Activated CD8-positive, alpha-beta T cell treated with anti-CD3 and anti-CD28 coated beads for 36 hours (primary cell): ENCODE measurements around the gene HIC2. TPM values are rescaled to one million over a fixed set of nuclear protein-coding genes. Genes with fewer than 3 reads are reported as not detected.
"Not testable (repeated sequence)": the region's sequence is repeated elsewhere in the genome, so short reads cannot be mapped to it uniquely, and the experiment has no call there.

Experiments used
- ATAC-seq: fragments of 200-7000 bp; cut with Tn5 transposase; one replicate; pipeline ENCODE4 v1.10.0; 2021; ENCODE audit warnings: mild to moderate bottlenecking, moderate library complexity
- CTCF ChIA-PET: fragments of 350-600 bp; sonication (Branson Sonifier 250); formaldehyde crosslinking; loops from one replicate; lab custom pipeline; 2021; ENCODE audit warnings: antibody characterized with exemption; lab: Charles Lee
- POLR2A ChIA-PET: fragments of 350-600 bp; sonication (Branson Sonifier 250); formaldehyde crosslinking; loops from one replicate; lab custom pipeline; 2021; ENCODE audit warnings: antibody characterized with exemption; lab: Charles Lee
- DNase-seq: peaks from one replicate; pipeline ENCODE4 v3.0.0-alpha.2; 2020
- H3K27ac Mint-ChIP-seq: one replicate; pipeline ENCODE4 v1.8.0; 2021; ENCODE audit warnings: mild to moderate bottlenecking, mixed read lengths
- H3K27me3 Mint-ChIP-seq: one replicate; pipeline ENCODE4 v1.8.0; 2021; ENCODE audit warnings: mixed read lengths
- H3K36me3 Mint-ChIP-seq: one replicate; pipeline ENCODE4 v1.8.0; 2021; ENCODE audit warnings: low read depth, mixed read lengths
- H3K4me1 Mint-ChIP-seq: one replicate; pipeline ENCODE4 v1.8.0; 2021; ENCODE audit warnings: low read depth, mixed read lengths
- H3K4me3 Mint-ChIP-seq: one replicate; pipeline ENCODE4 v1.8.0; 2021; ENCODE audit warnings: mild to moderate bottlenecking, moderate library complexity, mixed read lengths
- H3K9me3 Mint-ChIP-seq: one replicate; pipeline ENCODE4 v1.8.0; 2021; ENCODE audit warnings: mixed read lengths
- intact Hi-C: fragments of 100-400 bp; cut with micrococcal nuclease; formaldehyde crosslinking; loops from one replicate; pipeline ENCODE4 v1.10.0; 2022
- total RNA-seq, 2 experiments: library from RNA; stranded (reverse); gene quantifications; one replicate each; pipeline ENCODE4 v1.2.3, GENCODE V29; 2021

Gene HIC2
- total RNA-seq, 2 experiments from 2014 or later = 3.8 to 4.1 TPM

DNA sequence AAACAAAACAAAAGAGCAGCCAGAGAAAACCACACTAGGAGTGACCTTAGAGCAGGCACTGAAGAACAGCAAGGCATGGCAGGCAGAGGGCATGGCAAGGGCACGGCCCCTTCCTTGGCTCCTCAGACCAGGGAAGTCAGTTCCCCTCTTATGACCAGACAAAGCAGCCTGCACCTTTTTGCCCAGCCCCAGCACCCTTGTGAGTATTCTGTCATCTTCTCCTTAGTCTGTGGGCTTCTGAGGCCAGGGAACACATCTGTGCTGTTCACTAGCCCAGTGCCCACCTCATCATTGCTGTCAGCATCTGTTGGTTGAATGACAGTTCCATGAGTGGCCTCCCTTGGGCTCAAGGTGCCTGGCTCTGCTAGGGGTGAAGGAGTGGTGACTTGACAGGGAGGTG lies 10.0 kb upstream of the HIC2 start:
- not testable (repeated sequence) for H3K4me1 Mint-ChIP-seq

DNA sequence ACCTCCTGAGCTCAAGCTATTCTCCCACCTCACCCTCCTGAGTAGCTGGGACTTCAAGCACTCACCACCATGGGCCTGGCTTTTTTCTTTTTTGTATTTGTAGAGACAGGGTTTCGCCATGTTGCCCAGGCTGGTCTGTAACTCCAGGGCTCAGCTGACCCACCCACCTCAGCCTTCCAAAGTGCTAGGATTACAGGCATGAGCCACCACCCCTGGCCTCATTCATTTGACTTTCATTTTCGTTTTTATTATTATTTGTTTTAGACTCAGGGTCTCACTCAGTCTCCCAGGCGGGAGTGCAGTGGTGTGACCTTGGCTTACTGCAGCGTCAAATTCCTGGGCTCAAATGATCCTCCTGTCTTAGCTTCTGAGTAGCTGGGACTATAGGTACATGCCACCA lies 9.4 kb upstream of the HIC2 start:
- H3K4me1 Mint-ChIP-seq, H3K27ac Mint-ChIP-seq, POLR2A ChIA-PET, H3K36me3 Mint-ChIP-seq, DNase-seq, H3K9me3 Mint-ChIP-seq, ATAC-seq, H3K27me3 Mint-ChIP-seq, CTCF ChIA-PET, H3K4me3 Mint-ChIP-seq, intact Hi-C loops: not testable (repeated sequence)

More for the DNA sequence above, 10.0 kb upstream of the HIC2 start:
- H3K4me3 Mint-ChIP-seq, intact Hi-C loops, H3K27me3 Mint-ChIP-seq, POLR2A ChIA-PET, CTCF ChIA-PET, H3K9me3 Mint-ChIP-seq, H3K27ac Mint-ChIP-seq, ATAC-seq, H3K36me3 Mint-ChIP-seq, DNase-seq: not testable (repeated sequence)

DNA sequence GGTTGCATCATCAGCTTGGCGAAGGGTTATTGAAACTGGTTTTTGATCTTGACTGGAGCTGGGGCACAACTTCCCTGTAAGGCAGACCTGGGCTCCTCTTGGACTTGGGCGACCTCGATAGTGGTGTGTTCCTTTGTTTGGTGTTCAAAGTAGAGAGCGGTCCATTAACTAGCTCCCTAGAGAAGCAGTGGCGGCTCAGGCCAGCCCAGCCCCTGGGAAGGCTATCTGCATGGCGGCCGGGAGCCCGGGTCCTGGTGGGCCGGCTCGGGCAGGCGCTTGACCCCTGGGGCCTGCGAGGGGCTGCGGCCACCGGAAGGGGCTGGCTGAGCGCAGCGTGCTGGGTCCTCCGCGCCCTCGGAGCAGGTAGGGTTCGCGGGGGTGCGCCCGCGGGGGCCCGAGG lies 796 bp upstream of the HIC2 start:
- POLR2A ChIA-PET, H3K4me1 Mint-ChIP-seq, CTCF ChIA-PET, H3K27ac Mint-ChIP-seq, intact Hi-C loops, DNase-seq, H3K27me3 Mint-ChIP-seq, ATAC-seq, H3K9me3 Mint-ChIP-seq, H3K36me3 Mint-ChIP-seq, H3K4me3 Mint-ChIP-seq: not testable (repeated sequence)

DNA sequence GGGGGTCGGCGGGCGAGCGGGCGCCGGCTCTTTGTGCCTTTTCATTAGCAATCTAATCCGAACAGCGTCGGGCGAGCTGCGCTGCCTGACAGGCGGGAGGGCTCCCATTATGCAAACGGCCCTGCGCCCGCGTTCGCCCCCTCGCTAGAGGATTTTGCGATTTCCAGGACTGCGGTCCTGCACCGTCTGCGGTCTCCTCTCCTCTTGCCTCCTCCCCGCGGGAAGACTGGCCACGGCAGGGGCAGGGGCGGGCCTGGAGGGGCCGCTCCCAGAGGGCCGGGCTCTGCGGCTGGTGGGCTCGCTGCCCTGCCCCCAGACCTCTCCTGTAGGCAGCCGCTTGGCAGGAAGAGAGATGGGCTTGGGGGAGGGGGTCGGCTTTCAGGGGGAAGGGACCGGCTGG lies 682 bp downstream of the HIC2 start:
- intact Hi-C loops, H3K36me3 Mint-ChIP-seq, CTCF ChIA-PET, H3K4me1 Mint-ChIP-seq, H3K27ac Mint-ChIP-seq, H3K9me3 Mint-ChIP-seq, POLR2A ChIA-PET, H3K27me3 Mint-ChIP-seq: not testable (repeated sequence)
- DNase-seq (peak; percentile 48), ATAC-seq (peak; percentile 11)
- H3K4me3 Mint-ChIP-seq = peak overlapping the region; percentile 63

DNA sequence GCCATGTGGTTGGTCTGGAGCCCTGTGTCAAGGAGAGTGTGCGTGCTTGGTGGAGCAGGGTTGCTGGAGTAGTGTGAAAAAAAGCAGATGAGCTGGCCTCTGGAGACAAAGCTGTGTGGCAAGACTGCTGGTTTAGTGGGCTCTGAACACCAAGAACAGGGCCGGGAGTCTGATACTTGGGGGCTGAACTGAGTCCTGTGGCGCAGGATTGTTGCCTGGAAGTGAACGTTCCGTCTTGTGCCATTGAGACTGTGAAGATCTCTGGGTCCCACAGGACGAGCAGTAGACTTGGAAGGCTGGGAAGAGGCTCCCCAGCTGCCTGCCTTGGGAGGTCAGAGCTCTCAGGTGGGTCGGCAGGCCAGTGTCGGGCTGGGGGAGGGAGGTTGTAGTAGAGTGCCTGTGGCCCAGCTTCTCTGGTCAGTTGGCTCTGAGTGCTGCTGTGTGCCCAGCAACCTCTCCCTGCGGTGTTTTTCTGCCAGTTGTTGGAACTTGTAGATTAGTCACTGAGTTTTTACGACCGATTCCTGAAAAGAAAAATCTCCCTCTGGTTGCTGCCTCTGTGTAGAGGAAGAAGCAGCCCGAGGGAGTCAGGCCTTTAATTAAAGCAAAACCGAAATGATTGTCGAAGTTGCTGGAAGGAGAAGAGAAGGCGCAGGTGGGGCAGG lies 1.9 kb downstream of the HIC2 start:
- H3K9me3 Mint-ChIP-seq, DNase-seq, CTCF ChIA-PET, H3K36me3 Mint-ChIP-seq, H3K27ac Mint-ChIP-seq, H3K4me1 Mint-ChIP-seq, H3K27me3 Mint-ChIP-seq, H3K4me3 Mint-ChIP-seq, intact Hi-C loops, ATAC-seq, POLR2A ChIA-PET: not testable (repeated sequence)

DNA sequence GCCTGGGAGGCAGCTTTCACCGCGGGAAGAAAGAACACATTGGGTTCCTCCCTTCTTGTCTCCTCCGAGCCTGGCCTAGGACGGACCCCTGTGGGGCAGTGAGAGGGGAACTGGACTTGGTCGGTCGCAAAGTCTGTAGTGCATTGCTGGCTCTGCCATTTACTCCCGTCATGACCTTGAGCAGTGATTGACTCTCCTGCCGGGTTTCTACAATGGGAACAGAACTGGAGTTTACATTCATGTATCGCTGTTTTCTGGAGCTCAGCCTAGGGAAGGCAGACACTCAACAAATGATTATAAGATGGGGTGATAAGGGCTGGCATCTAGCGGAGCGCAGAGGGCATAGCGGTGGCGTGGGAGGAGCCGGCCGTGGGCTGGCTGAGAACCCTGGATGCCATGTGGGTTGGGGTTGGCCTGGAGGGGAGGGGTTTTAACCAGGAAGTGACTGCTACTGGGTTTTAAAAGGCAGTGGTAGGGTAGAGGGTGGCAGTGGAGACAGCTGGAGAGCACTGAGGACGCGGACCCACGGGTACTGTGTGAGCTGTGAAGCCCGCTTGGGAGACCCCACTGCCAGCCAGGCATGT lies 3.1 kb downstream of the HIC2 start:
- intact Hi-C loops, H3K36me3 Mint-ChIP-seq, H3K27me3 Mint-ChIP-seq, H3K4me3 Mint-ChIP-seq, DNase-seq, H3K9me3 Mint-ChIP-seq, H3K4me1 Mint-ChIP-seq, H3K27ac Mint-ChIP-seq, CTCF ChIA-PET, POLR2A ChIA-PET: not testable (repeated sequence)
- ATAC-seq = peak; percentile 54

DNA sequence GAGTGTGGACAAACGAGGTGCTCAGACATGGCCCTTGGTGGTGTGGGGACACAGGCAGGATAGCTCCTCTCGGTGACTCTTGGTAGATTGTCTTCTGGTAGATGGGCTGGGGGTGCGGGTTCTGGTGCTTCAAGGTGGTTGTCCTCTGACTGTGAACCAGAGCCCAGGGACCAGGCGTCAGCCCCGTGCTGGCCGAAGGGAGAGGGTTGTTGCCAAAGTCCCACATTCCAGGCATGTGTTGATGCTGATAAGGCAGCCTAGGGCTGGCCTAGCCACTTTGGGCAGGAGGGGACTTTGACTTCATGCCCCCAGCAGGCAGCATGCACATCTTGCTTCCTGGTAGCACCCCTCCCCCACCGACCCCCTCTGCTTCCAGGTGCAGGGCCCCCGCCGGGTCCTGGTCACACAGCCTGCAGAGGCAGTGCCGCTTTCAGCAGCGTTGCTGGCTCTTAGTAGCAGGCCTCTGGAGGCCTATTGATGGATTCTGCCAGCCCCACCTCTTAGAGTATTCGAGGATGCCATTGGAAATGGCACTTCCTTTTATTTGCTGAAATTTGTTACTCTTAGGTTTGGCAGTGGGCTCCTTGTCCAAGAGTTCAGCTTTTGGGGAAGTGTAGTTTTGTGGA lies 7.0 kb downstream of the HIC2 start:
- CTCF ChIA-PET, H3K27me3 Mint-ChIP-seq, H3K4me1 Mint-ChIP-seq, H3K27ac Mint-ChIP-seq, H3K9me3 Mint-ChIP-seq, DNase-seq, H3K36me3 Mint-ChIP-seq, H3K4me3 Mint-ChIP-seq, intact Hi-C loops, POLR2A ChIA-PET, ATAC-seq: not testable (repeated sequence)

DNA sequence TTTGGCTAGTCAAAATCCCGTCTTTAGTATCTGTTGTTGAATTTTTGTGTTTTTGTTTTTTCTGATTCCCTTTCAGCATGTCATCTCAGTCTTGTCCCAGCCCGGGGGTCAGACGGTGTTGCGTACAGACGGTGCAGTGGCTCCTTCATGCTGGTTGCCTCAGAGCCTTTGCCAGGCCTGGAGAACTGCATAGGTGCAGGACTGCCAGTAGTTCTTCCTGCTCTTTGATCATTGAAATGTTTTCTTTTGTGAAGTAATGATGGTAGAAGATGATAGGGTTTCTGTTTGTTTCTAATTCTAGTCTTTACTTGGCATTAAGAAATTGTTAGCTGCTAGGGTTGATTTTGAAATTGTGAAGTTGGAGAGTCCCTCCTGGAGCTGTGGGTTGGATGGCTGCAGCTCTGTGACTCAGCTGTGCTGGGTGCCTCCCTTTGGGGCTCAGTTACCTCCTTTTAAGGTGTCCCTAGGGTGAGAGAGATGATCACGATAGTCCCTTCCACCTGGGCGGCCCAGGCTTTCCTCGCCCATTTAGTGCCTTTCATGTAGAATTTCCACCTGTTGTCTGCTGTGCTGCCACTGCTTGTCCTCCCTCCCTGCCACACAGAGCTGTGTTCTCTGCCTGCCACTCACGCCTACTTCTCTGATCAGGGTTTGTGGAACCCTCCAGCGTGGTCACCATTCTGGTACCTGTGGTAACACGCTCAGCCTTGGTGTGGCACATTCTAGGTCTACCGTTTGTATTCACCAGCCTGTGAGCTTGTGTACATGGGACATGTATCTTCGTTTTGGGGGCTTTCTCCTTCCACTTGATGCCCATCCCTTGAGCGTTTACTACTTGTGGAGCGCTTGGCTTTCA lies 17.4 kb downstream of the HIC2 start:
- POLR2A ChIA-PET, H3K27ac Mint-ChIP-seq, H3K9me3 Mint-ChIP-seq, intact Hi-C loops, H3K4me3 Mint-ChIP-seq, H3K36me3 Mint-ChIP-seq, CTCF ChIA-PET, H3K4me1 Mint-ChIP-seq, DNase-seq, H3K27me3 Mint-ChIP-seq: not testable (repeated sequence)
- ATAC-seq = peak; percentile 95

DNA sequence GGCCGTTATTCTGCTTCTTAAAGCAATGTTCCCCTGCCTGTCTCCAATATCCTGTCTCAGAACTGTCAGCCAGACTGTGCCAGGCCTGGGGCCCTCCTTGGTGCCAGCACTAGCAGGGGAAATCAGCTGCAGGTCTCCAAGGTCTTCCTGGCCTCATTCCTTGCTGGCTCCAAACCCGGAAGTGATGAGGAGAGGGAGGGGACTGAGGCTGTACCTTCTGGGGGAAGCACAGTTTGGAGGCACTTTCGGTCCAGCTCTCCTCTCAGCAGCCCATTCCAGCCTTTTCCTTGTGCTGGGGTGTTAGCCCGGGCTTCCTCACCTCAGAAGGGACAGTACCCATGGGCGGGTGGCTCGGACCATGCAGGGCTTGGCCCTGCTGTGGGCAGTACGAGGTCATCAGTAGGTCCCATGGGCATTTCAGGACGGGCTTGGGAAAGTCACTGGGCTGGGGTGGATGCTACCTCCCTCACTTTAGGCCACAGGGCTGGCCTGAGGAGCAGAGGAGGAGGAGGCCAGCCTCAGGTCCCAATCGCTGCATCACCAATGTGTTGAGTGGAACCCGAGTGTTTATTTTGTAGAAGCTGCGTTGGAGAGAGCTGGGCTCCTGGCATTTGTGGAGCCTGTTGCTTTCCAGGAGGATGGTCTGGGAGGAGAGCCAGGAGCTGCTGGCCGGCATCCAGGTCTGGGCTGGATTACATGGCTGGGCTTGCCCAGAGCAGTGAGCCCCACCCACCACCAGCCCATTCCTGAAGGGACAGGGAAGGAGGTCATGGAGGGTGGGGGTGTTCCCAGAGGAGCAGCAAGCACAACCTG lies 19.0 kb downstream of the HIC2 start:
- POLR2A ChIA-PET, H3K27me3 Mint-ChIP-seq, intact Hi-C loops, H3K4me3 Mint-ChIP-seq, H3K4me1 Mint-ChIP-seq, H3K27ac Mint-ChIP-seq, DNase-seq, ATAC-seq, H3K36me3 Mint-ChIP-seq, CTCF ChIA-PET, H3K9me3 Mint-ChIP-seq: not testable (repeated sequence)

DNA sequence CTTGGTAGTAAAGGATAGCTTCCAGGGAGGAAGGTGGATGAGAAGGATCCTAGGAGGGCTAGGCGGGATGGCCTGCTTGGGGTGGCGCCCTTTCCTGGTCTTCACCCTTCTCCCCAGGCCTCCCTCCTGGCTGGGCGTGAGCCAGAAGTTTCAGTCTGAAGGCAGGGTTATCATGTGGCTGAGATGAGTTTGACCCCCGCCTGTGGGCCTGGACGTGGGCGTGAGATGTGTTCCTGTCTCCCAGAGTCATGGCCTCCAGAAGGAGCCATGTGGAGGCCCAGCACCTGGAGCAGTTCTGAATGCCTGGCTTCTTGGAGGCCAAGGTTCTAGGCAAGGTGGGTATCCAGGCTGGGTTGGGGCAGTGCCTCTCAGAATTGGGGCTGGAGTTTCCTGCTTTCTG lies 20.8 kb downstream of the HIC2 start:
- POLR2A ChIA-PET, ATAC-seq, H3K27me3 Mint-ChIP-seq, CTCF ChIA-PET, H3K9me3 Mint-ChIP-seq, H3K36me3 Mint-ChIP-seq, intact Hi-C loops, H3K4me3 Mint-ChIP-seq, H3K4me1 Mint-ChIP-seq, H3K27ac Mint-ChIP-seq, DNase-seq: not testable (repeated sequence)

DNA sequence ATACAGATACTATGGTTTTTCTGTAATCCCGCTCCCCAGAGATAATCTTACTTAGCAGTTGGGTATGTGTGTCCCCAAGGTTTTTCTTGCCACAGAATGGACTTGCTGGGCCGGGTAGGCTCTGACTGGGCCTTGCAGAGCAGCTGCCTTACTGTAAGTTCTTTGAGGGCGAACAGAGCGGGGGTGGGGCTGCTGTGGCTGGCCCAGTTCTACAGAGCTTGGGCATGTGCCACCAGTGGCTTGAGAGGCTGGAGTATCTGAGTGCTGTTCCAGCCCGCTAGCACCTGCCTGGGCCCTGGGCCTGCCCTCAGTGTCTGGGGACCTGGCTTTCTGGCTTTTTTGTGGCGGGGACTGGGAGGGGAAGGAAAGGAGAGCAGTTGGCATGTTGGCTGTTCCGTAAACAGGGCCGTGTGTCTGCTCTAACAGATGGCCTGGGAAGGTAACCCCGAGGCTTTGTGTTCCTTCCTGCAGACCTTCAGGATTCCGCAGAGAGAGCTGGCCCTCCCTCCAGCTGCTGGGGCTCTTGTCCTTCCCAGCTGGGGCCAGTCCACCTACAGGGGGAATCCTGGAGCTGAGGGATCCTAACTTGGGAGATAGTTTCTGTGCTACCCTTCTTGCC lies 23.0 kb downstream of the HIC2 start:
- H3K27ac Mint-ChIP-seq, H3K4me1 Mint-ChIP-seq, H3K27me3 Mint-ChIP-seq, POLR2A ChIA-PET, H3K36me3 Mint-ChIP-seq, H3K9me3 Mint-ChIP-seq, intact Hi-C loops, H3K4me3 Mint-ChIP-seq, CTCF ChIA-PET, ATAC-seq, DNase-seq: not testable (repeated sequence)
